ENCODE data around the gene RIMBP3C. TPM values are rescaled to one million over a fixed set of nuclear protein-coding genes. Genes with fewer than 3 reads are reported as not detected.

The RIMBP3C gene
- total RNA-seq, 1 donor from 2014 or later: 0.23 TPM

DNA sequence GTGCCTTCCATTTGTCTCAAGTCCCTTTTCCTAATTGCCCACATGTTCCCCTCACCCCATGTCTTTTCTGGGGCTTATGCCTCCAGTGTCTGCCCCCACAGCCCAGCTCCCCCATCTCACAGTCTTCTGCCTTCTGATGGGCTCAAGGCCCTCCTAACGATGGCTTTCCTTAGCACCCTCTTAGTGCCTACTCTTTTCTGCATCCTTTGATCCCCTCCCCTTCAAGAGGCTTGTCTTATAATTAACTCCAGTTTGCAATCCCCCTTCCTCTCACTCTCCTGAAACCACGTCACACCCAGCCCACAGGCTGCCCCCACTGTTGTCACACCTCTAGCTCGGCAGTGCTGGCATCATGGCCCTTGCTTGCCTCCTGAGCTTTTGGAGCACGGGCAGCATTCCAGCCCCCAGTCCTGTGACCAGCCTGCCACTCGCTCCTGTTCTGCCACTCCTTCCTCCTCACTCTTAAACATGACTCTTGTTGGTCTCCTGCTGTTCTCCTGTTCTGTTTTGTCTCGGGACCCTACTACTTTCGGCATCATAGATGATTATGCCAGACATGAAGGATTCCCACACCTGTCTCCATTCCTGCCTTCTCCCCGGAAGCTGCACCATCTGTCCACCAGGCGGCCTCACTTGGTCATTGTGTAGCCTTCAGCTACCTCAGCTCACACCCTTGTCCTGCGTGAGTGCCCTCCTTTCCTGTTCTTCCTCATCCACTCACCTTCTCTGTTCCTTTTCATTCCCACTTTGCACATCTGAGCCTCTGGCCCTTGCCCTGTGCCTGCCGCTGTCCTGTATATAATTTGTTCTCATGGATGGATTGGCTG, 42.4 kb upstream of the RIMBP3C start:
- Mint-ChIP-seq H3K4me1 (ENCODE audit: low read depth, unreplicated experiment) (peaks cover 19% of the 10 kb centered on the region), H3K36me3 (ENCODE audit: low read depth, unreplicated experiment) (peaks cover 19% of the 10 kb centered on the region), H3K9me3 (ENCODE audit: unreplicated experiment) (no peaks in the 10 kb centered on the region), H3K27ac (ENCODE audit: unreplicated experiment) (no peak overlapping the region), H3K4me3 (ENCODE audit: unreplicated experiment) (no peak overlapping the region), H3K27me3 (ENCODE audit: low read depth, unreplicated experiment) (no peaks in the 10 kb centered on the region)
- Histone ChIP-seq H3K4me2 (ENCODE audit: low read length) (no peak overlapping the region), H2AFZ (ENCODE audit: low read depth, low read length) (no peak overlapping the region), H3K4me1 (ENCODE audit: insufficient read depth, low read length) (no peaks in the 10 kb centered on the region), H3K4me3 (ENCODE audit: insufficient read depth, low read depth, low read length) (no peak overlapping the region), H3K79me2 (ENCODE audit: insufficient read depth, low read length) (peaks cover 100% of the 10 kb centered on the region), H3K9me3 (ENCODE audit: insufficient read depth, low read depth, low read length) (no peaks in the 10 kb centered on the region), H3K36me3 (ENCODE audit: insufficient read depth, low read length) (peaks cover 21% of the 10 kb centered on the region), H3K27ac (ENCODE audit: low read depth, low read length) (no peak overlapping the region), H3K27me3 (ENCODE audit: insufficient read depth, low read length) (no peaks in the 10 kb centered on the region), H3K9ac (ENCODE audit: low read length) (no peak overlapping the region), H4K20me1 (ENCODE audit: insufficient read depth, low read length) (peaks cover 96% of the 10 kb centered on the region)
- TF ChIP-seq, protein P1, sequence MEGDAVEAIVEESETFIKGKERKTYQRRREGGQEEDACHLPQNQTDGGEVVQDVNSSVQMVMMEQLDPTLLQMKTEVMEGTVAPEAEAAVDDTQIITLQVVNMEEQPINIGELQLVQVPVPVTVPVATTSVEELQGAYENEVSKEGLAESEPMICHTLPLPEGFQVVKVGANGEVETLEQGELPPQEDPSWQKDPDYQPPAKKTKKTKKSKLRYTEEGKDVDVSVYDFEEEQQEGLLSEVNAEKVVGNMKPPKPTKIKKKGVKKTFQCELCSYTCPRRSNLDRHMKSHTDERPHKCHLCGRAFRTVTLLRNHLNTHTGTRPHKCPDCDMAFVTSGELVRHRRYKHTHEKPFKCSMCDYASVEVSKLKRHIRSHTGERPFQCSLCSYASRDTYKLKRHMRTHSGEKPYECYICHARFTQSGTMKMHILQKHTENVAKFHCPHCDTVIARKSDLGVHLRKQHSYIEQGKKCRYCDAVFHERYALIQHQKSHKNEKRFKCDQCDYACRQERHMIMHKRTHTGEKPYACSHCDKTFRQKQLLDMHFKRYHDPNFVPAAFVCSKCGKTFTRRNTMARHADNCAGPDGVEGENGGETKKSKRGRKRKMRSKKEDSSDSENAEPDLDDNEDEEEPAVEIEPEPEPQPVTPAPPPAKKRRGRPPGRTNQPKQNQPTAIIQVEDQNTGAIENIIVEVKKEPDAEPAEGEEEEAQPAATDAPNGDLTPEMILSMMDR (IDR thresholded peaks at IDR 0.05; ENCODE audit: insufficient read depth, low read depth, low read length): peak; percentile 22
- no peak for TF ChIP-seq EZH2 (IDR thresholded peaks at IDR 0.05; ENCODE audit: insufficient read depth, low read length)
- DNase-seq (ENCODE audit: low read depth) (no peak), FAIRE-seq (no peak)

GRCh38 chr22:21592422-21592821, 41.2 kb upstream of the RIMBP3C start:
- no peak overlapping the region for H3K9ac ChIP-seq (ENCODE audit: low read length)
- peaks cover 4% of the 10 kb centered on the region for H3K4me1 ChIP-seq (ENCODE audit: insufficient read depth, low read length)
- Mint-ChIP-seq H3K36me3 (ENCODE audit: low read depth, unreplicated experiment) (peaks cover 25% of the 10 kb centered on the region), H3K4me1 (ENCODE audit: low read depth, unreplicated experiment) (peaks cover 25% of the 10 kb centered on the region), H3K27me3 (ENCODE audit: low read depth, unreplicated experiment) (no peaks in the 10 kb centered on the region), H3K4me3 (ENCODE audit: unreplicated experiment) (no peak overlapping the region), H3K9me3 (ENCODE audit: unreplicated experiment) (no peaks in the 10 kb centered on the region), H3K27ac (ENCODE audit: unreplicated experiment) (no peak overlapping the region)
- H3K27ac ChIP-seq (ENCODE audit: low read depth, low read length): no peak overlapping the region
- no peaks in the 10 kb centered on the region for H3K9me3 ChIP-seq (ENCODE audit: insufficient read depth, low read depth, low read length)
- H3K27me3 ChIP-seq (ENCODE audit: insufficient read depth, low read length): no peaks in the 10 kb centered on the region
- TF ChIP-seq, protein P1 (IDR thresholded peaks at IDR 0.05; ENCODE audit: insufficient read depth, low read depth, low read length): no peak
- TF ChIP-seq EZH2 (IDR thresholded peaks at IDR 0.05; ENCODE audit: insufficient read depth, low read length): no peak
- H3K4me3 ChIP-seq (ENCODE audit: insufficient read depth, low read depth, low read length): no peak overlapping the region
- DNase-seq (ENCODE audit: low read depth): no peak
- peaks cover 99% of the 10 kb centered on the region for H3K79me2 ChIP-seq (ENCODE audit: insufficient read depth, low read length)
- H2AFZ ChIP-seq (ENCODE audit: low read depth, low read length): no peak overlapping the region
- peaks cover 98% of the 10 kb centered on the region for H4K20me1 ChIP-seq (ENCODE audit: insufficient read depth, low read length)
- peaks cover 21% of the 10 kb centered on the region for H3K36me3 ChIP-seq (ENCODE audit: insufficient read depth, low read length)
- H3K4me2 ChIP-seq (ENCODE audit: low read length): no peak overlapping the region
- FAIRE-seq: no peak

GRCh38 chr22:21591695-21592094, 40.4 kb upstream of the RIMBP3C start:
- Mint-ChIP-seq H3K9me3 (ENCODE audit: unreplicated experiment) (no peaks in the 10 kb centered on the region), H3K27ac (ENCODE audit: unreplicated experiment) (no peak overlapping the region), H3K4me1 (ENCODE audit: low read depth, unreplicated experiment) (peaks cover 25% of the 10 kb centered on the region), H3K36me3 (ENCODE audit: low read depth, unreplicated experiment) (peaks cover 23% of the 10 kb centered on the region), H3K4me3 (ENCODE audit: unreplicated experiment) (peak overlapping the region; percentile 54), H3K27me3 (ENCODE audit: low read depth, unreplicated experiment) (no peaks in the 10 kb centered on the region)
- H3K9me3 ChIP-seq (ENCODE audit: insufficient read depth, low read depth, low read length): no peaks in the 10 kb centered on the region
- DNase-seq (ENCODE audit: low read depth) (no peak), FAIRE-seq (no peak)
- H3K27me3 ChIP-seq (ENCODE audit: insufficient read depth, low read length): no peaks in the 10 kb centered on the region
- no peak overlapping the region for H3K9ac ChIP-seq (ENCODE audit: low read length)
- H3K4me2 ChIP-seq (ENCODE audit: low read length): no peak overlapping the region
- peaks cover 98% of the 10 kb centered on the region for H4K20me1 ChIP-seq (ENCODE audit: insufficient read depth, low read length)
- peaks cover 21% of the 10 kb centered on the region for H3K36me3 ChIP-seq (ENCODE audit: insufficient read depth, low read length)
- peaks cover 99% of the 10 kb centered on the region for H3K79me2 ChIP-seq (ENCODE audit: insufficient read depth, low read length)
- H3K4me1 ChIP-seq (ENCODE audit: insufficient read depth, low read length): peaks cover 4% of the 10 kb centered on the region
- TF ChIP-seq, protein P1 (IDR thresholded peaks at IDR 0.05; ENCODE audit: insufficient read depth, low read depth, low read length): no peak
- no peak for TF ChIP-seq EZH2 (IDR thresholded peaks at IDR 0.05; ENCODE audit: insufficient read depth, low read length)
- no peak overlapping the region for H3K4me3 ChIP-seq (ENCODE audit: insufficient read depth, low read depth, low read length)
- H2AFZ ChIP-seq (ENCODE audit: low read depth, low read length): no peak overlapping the region
- no peak overlapping the region for H3K27ac ChIP-seq (ENCODE audit: low read depth, low read length)

All from astrocyte (in vitro differentiated cells and primary cell).